T-helper 1 cell (primary cell): Measurements from ENCODE around the gene MBNL2.

Source experiments
- DNase-seq, 5 donors: peaks; one replicate each; pipeline ENCODE4 v3.0.0-alpha.2; 2012 to 2020

Gene MBNL2

GRCh38 chr13:97235549-97236231, 13.6 kb downstream of the MBNL2 start:
- no peak for DNase-seq

GRCh38 chr13:97237388-97237787, 15.3 kb downstream of the MBNL2 start:
- no peak for DNase-seq

GRCh38 chr13:97238432-97238831, 16.3 kb downstream of the MBNL2 start:
- DNase-seq, result no peak

GRCh38 chr13:97238883-97239282, 16.8 kb downstream of the MBNL2 start:
- no peak for DNase-seq

- no peak for DNase-seq
Observed at GRCh38 chr13:97239306-97239705, 17.2 kb downstream of the MBNL2 start.

- no peak for DNase-seq
Observed at GRCh38 chr13:97239943-97240787, 18.0 kb downstream of the MBNL2 start.

GRCh38 chr13:97240788-97241734, 18.9 kb downstream of the MBNL2 start:
- no peak for DNase-seq

GRCh38 chr13:97241761-97242160, 19.6 kb downstream of the MBNL2 start:
- DNase-seq, result no peak

GRCh38 chr13:97242755-97243497, 20.8 kb downstream of the MBNL2 start:
- DNase-seq, result no peak

GRCh38 chr13:97243915-97244781, 22.0 kb downstream of the MBNL2 start:
- DNase-seq, result no peak

- DNase-seq, result no peak
Observed at GRCh38 chr13:97245011-97245410, 22.9 kb downstream of the MBNL2 start.

- no peak for DNase-seq
Observed at GRCh38 chr13:97246596-97247158, 24.5 kb downstream of the MBNL2 start.

GRCh38 chr13:97248243-97248642, 26.1 kb downstream of the MBNL2 start:
- DNase-seq, result no peak

- DNase-seq, result no peak
Observed at GRCh38 chr13:97249093-97249795, 27.1 kb downstream of the MBNL2 start.

GRCh38 chr13:97249796-97250495, 27.8 kb downstream of the MBNL2 start:
- no peak for DNase-seq

GRCh38 chr13:97250560-97250959, 28.4 kb downstream of the MBNL2 start:
- DNase-seq, result no peak

- DNase-seq, result no peak
Observed at GRCh38 chr13:97252735-97253134, 30.6 kb downstream of the MBNL2 start.

GRCh38 chr13:97253581-97254293, 31.6 kb downstream of the MBNL2 start:
- DNase-seq, result no peak

GRCh38 chr13:97254816-97255215, 32.7 kb downstream of the MBNL2 start:
- DNase-seq, result no peak
